ENCODE measurements around the gene HMGN2.

HMGN2 gene

DNA sequence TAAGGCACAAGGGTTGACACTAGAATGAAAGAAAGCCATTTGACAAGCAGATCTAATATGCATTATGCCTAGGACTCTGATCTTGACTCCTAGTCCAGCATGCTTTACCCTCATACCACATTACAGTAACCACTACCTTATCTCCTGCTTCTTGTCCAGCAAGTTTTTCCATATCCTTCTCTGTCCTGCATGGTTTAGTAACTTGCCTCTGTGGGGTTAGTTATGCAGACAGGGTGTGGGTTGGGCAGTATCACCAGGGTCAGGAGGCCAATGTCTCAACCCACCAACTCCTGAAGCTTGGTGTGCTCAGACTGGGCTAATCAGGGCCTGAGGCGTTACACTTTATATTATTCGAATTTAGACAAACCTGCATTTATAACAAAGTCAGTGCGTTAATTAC lies 21.3 kb upstream of the HMGN2 start:
- no peaks in the 10 kb centered on the region for H3K27me3 ChIP-seq (ENCODE audit: low read depth, low read length)
- no peaks in the 10 kb centered on the region for H4K20me1 ChIP-seq (ENCODE audit: insufficient read depth, low read length)
- H2AFZ ChIP-seq (ENCODE audit: low read depth, low read length), result no peak overlapping the region
- no peak overlapping the region for H3K9ac ChIP-seq (ENCODE audit: low read length)
- H3K9me3 ChIP-seq (ENCODE audit: insufficient read depth, low read length), result no peaks in the 10 kb centered on the region
- peaks cover 6% of the 10 kb centered on the region for H3K4me1 ChIP-seq (ENCODE audit: low read length)
- no peak overlapping the region for H3K4me2 ChIP-seq (ENCODE audit: low read length)
- no peak overlapping the region for H3K27ac ChIP-seq (ENCODE audit: low read length)
- no peak overlapping the region for H3K4me3 ChIP-seq (ENCODE audit: low read length)
- TF ChIP-seq EZH2phosphoT487 (IDR thresholded peaks at IDR 0.05; ENCODE audit: low read depth), result no peak
- TF ChIP-seq, protein P1, sequence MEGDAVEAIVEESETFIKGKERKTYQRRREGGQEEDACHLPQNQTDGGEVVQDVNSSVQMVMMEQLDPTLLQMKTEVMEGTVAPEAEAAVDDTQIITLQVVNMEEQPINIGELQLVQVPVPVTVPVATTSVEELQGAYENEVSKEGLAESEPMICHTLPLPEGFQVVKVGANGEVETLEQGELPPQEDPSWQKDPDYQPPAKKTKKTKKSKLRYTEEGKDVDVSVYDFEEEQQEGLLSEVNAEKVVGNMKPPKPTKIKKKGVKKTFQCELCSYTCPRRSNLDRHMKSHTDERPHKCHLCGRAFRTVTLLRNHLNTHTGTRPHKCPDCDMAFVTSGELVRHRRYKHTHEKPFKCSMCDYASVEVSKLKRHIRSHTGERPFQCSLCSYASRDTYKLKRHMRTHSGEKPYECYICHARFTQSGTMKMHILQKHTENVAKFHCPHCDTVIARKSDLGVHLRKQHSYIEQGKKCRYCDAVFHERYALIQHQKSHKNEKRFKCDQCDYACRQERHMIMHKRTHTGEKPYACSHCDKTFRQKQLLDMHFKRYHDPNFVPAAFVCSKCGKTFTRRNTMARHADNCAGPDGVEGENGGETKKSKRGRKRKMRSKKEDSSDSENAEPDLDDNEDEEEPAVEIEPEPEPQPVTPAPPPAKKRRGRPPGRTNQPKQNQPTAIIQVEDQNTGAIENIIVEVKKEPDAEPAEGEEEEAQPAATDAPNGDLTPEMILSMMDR (IDR thresholded peaks at IDR 0.05; ENCODE audit: low read depth, low read length), result no peak
- H3K36me3 ChIP-seq (replicated peaks; ENCODE audit: low read depth, low read length), result no peaks in the 10 kb centered on the region
- no peaks in the 10 kb centered on the region for H3K79me2 ChIP-seq (ENCODE audit: low read length)

DNA sequence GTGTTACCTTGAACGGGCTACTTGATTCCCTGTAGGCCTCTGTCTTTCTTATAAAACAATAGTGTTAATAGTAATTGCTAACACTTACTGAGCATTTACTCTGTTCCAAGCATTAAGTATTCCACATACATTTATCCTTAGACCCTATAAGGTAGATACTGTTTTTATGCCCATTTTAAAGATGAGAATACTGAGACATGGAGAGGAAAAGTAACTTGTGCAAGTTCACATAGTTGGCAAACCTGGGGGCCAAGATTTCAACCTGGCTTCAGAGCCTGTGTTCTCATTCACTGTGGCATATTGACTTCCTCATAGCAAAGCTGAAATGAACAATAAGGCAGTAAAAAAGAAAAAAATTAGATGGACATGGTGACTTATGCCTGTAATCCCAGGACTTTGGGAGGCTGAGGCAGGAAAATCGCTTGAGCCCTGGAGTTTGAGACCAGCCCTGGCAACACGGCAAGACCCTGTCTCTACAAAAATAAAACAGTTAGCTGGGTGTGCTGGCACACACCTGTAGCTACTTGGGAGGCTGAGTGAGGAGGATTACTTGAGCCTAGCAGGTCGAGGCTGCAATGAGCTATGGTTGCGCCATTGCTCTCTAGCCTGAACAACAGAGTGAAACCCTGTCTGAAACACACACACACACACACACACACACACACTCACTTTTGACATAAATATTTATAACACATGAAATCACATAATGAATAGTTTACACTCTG lies 19.6 kb upstream of the HMGN2 start:
- Histone ChIP-seq H3K27ac (ENCODE audit: low read length) (no peak overlapping the region), H3K9me3 (ENCODE audit: insufficient read depth, low read length) (no peaks in the 10 kb centered on the region), H3K4me1 (ENCODE audit: low read length) (peaks cover under 1% of the 10 kb centered on the region), H3K36me3 (replicated peaks; ENCODE audit: low read depth, low read length) (no peaks in the 10 kb centered on the region), H3K9ac (ENCODE audit: low read length) (no peak overlapping the region), H3K4me2 (ENCODE audit: low read length) (no peak overlapping the region), H3K79me2 (ENCODE audit: low read length) (no peaks in the 10 kb centered on the region), H3K4me3 (ENCODE audit: low read length) (no peak overlapping the region), H2AFZ (ENCODE audit: low read depth, low read length) (no peak overlapping the region), H4K20me1 (ENCODE audit: insufficient read depth, low read length) (no peaks in the 10 kb centered on the region), H3K27me3 (ENCODE audit: low read depth, low read length) (no peaks in the 10 kb centered on the region)
- TF ChIP-seq, protein P1 (IDR thresholded peaks at IDR 0.05; ENCODE audit: low read depth, low read length), result no peak
- no peak for TF ChIP-seq EZH2phosphoT487 (IDR thresholded peaks at IDR 0.05; ENCODE audit: low read depth)

DNA sequence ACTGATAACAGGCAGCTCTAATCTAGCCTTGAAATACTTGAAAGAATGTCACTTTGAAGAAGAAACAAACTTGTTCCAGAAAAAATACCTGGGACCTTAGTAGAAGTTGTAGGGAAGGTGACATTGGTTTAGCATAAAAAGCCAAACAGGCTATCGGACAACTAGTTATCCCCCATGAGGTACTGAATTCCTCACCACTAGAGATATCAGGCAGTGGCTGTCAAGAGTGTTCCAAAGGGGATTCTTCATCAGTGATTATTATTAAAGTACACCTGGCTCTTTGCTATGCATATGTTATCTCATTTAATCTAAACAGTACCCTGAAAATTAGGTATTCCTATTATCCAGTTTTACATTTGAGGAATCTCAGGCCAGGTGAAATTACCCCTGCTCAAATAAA lies 13.1 kb upstream of the HMGN2 start:
- no peaks in the 10 kb centered on the region for H3K79me2 ChIP-seq (ENCODE audit: low read length)

DNA sequence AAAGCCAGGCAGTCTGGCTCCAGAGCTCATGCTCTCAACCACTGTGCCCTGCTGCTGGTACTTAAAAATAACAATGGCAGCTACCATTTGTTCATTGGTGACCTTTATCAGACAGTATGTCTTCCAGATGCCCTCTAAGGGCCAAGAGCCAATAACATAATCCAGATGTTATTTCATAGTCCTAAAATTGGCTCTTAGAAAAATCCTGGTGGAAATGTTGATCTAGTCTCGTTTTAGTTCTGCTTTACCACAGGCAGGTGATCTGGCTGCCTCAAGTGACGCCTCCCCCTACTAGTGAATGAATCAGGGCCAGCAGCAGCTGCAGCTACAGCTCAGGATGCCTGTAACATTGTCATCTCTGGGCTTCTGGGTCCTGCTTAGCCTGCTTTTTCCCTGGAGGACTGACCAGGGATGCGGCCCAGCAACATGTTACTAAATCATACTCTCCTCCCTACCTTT lies 12.6 kb upstream of the HMGN2 start:
- no peaks in the 10 kb centered on the region for H3K79me2 ChIP-seq (ENCODE audit: low read length)
- no peaks in the 10 kb centered on the region for H3K9me3 ChIP-seq (ENCODE audit: insufficient read depth, low read length)
- H3K4me2 ChIP-seq (ENCODE audit: low read length), result no peak overlapping the region
- H3K4me3 ChIP-seq (ENCODE audit: low read length), result no peak overlapping the region
- no peak overlapping the region for H3K27ac ChIP-seq (ENCODE audit: low read length)
- H4K20me1 ChIP-seq (ENCODE audit: insufficient read depth, low read length), result no peaks in the 10 kb centered on the region
- no peak for TF ChIP-seq EZH2phosphoT487 (IDR thresholded peaks at IDR 0.05; ENCODE audit: low read depth)
- TF ChIP-seq, protein P1 (IDR thresholded peaks at IDR 0.05; ENCODE audit: low read depth, low read length), result no peak
- H3K9ac ChIP-seq (ENCODE audit: low read length), result no peak overlapping the region
- H2AFZ ChIP-seq (ENCODE audit: low read depth, low read length), result no peak overlapping the region
- peaks cover 4% of the 10 kb centered on the region for H3K36me3 ChIP-seq (replicated peaks; ENCODE audit: low read depth, low read length)
- no peaks in the 10 kb centered on the region for H3K27me3 ChIP-seq (ENCODE audit: low read depth, low read length)
- H3K4me1 ChIP-seq (ENCODE audit: low read length), result no peaks in the 10 kb centered on the region

More for the DNA sequence above, 13.1 kb upstream of the HMGN2 start:
- Histone ChIP-seq H3K4me3 (ENCODE audit: low read length) (no peak overlapping the region), H3K9ac (ENCODE audit: low read length) (no peak overlapping the region), H3K9me3 (ENCODE audit: insufficient read depth, low read length) (no peaks in the 10 kb centered on the region), H3K27me3 (ENCODE audit: low read depth, low read length) (no peaks in the 10 kb centered on the region), H4K20me1 (ENCODE audit: insufficient read depth, low read length) (no peaks in the 10 kb centered on the region), H3K27ac (ENCODE audit: low read length) (no peak overlapping the region), H3K36me3 (replicated peaks; ENCODE audit: low read depth, low read length) (peaks cover 4% of the 10 kb centered on the region), H2AFZ (ENCODE audit: low read depth, low read length) (no peak overlapping the region), H3K4me2 (ENCODE audit: low read length) (no peak overlapping the region), H3K4me1 (ENCODE audit: low read length) (no peaks in the 10 kb centered on the region)
- no peak for TF ChIP-seq EZH2phosphoT487 (IDR thresholded peaks at IDR 0.05; ENCODE audit: low read depth)
- TF ChIP-seq, protein P1 (IDR thresholded peaks at IDR 0.05; ENCODE audit: low read depth, low read length), result no peak
